GM18861 (cell line): Measurements from ENCODE around the gene TFB2M.

Experiments
- ATAC-seq: cut with Tn5 transposase; IDR thresholded peaks from one replicate; pipeline ENCODE4 v1.9.1; 2021; ENCODE audit not compliant: unreplicated experiment

TFB2M gene

GRCh38 chr1:246515390-246516005 lies 50.6 kb downstream of the TFB2M start:
- no peak for ATAC-seq

- no peak for ATAC-seq
Observed at GRCh38 chr1:246513619-246514343, 52.3 kb downstream of the TFB2M start.

- no peak for ATAC-seq
Observed at GRCh38 chr1:246513041-246513440, 53.0 kb downstream of the TFB2M start.

- no peak for ATAC-seq
Observed at GRCh38 chr1:246512635-246513034, 53.4 kb downstream of the TFB2M start.

- ATAC-seq, result no peak
Observed at GRCh38 chr1:246512230-246512629, 53.8 kb downstream of the TFB2M start.

GRCh38 chr1:246511203-246511602 lies 54.9 kb downstream of the TFB2M start:
- ATAC-seq, result no peak

- no peak for ATAC-seq
Observed at GRCh38 chr1:246510147-246511030, 55.7 kb downstream of the TFB2M start.

- ATAC-seq, result no peak
Observed at GRCh38 chr1:246508897-246509688, 57.0 kb downstream of the TFB2M start.

- ATAC-seq, result peak; percentile 77
Observed at GRCh38 chr1:246506674-246507481, 59.2 kb downstream of the TFB2M start, which contains the start of gene SMYD3. Gene SMYD3 (minus strand): TSS chr1:246507279.

GRCh38 chr1:246506367-246506673 lies 59.7 kb downstream of the TFB2M start:
- ATAC-seq, result no peak

- no peak for ATAC-seq
Observed at GRCh38 chr1:246503341-246503740, 62.7 kb downstream of the TFB2M start.

- ATAC-seq, result peak; percentile 57
Observed at GRCh38 chr1:246497331-246497915, 68.6 kb downstream of the TFB2M start.

- no peak for ATAC-seq
Observed at GRCh38 chr1:246492611-246493245, 73.3 kb downstream of the TFB2M start.

GRCh38 chr1:246491551-246492053 lies 74.5 kb downstream of the TFB2M start:
- no peak for ATAC-seq
